Immature natural killer cell (primary cell): Measurements from ENCODE around the gene PSMD8. TPM values are rescaled to one million over a fixed set of nuclear protein-coding genes. Genes with fewer than 3 reads are reported as not detected.
"Not testable (repeated sequence)": the region's sequence is repeated elsewhere in the genome, so short reads cannot be mapped to it uniquely, and the experiment has no call there.

Source experiments
- DNase-seq, 3 donors: peaks; one replicate each; pipeline ENCODE4 v3.0.0; 2022; ENCODE audit warnings: mixed read lengths in 1 of 3
- H3K27ac Mint-ChIP-seq, 6 donors: one replicate each; pipeline ENCODE4 v1.8.0; 2020; ENCODE audit warnings: mixed read lengths in 6 of 6, mild to moderate bottlenecking in 5 of 6, inconsistent platforms in 4 of 6, moderate library complexity in 3 of 6
- H3K27me3 Mint-ChIP-seq, 3 donors: one replicate each; pipeline ENCODE4 v1.8.0; 2020 to 2021; ENCODE audit warnings: low read depth in 3 of 3, mild to moderate bottlenecking in 3 of 3, mixed read lengths in 3 of 3, moderate library complexity in 3 of 3, inconsistent platforms in 1 of 3
- H3K36me3 Mint-ChIP-seq, 3 donors: one replicate each; pipeline ENCODE4 v1.8.0; 2020; ENCODE audit warnings: mixed read lengths in 3 of 3, inconsistent platforms in 2 of 3, mild to moderate bottlenecking in 2 of 3
- H3K4me1 Mint-ChIP-seq, 2 donors: one replicate each; pipeline ENCODE4 v1.8.0; 2020; ENCODE audit warnings: inconsistent platforms in 2 of 2, mild to moderate bottlenecking in 2 of 2, mixed read lengths in 2 of 2, moderate library complexity in 1 of 2
- H3K4me3 Mint-ChIP-seq, 5 donors: one replicate each; pipeline ENCODE4 v1.8.0; 2020; ENCODE audit warnings: mild to moderate bottlenecking in 5 of 5, mixed read lengths in 5 of 5, inconsistent platforms in 3 of 5, moderate library complexity in 3 of 5
- H3K9me3 Mint-ChIP-seq, 6 donors: one replicate each; pipeline ENCODE4 v1.8.0; 2020; ENCODE audit warnings: mild to moderate bottlenecking in 6 of 6, mixed read lengths in 6 of 6, inconsistent platforms in 4 of 6, moderate library complexity in 3 of 6
- polyA plus RNA-seq, 3 donors: library from polyadenylated mRNA; unstranded; fragments of 300-500 nt; fragmentation: Illumina TruSeq; gene quantifications; one replicate each; pipeline ENCODE4 v1.2.3, GENCODE V29; 2021

Gene PSMD8
- polyA plus RNA-seq = 100 to 1,000 TPM; 210 to 298 (median 236) TPM

GRCh38 chr19:38374332-38375097 is at the start of gene PSMD8:
TSS of gene PSMD8 (plus strand) at chr19:38374571. CDS start at chr19:38374602, 31 bp downstream.
- H3K27ac Mint-ChIP-seq = peak within 1 kb of the TSS; percentile 91 to 99 (median 98)
- peaks cover 3 to 14% (median 8%) of the 10 kb centered on the region in 3 donors for H3K36me3 Mint-ChIP-seq
- peak within 1 kb of the TSS; percentile 97 to 100 (median 98) for H3K4me3 Mint-ChIP-seq
- peaks cover 2 to 11% (median 3%) of the 10 kb centered on the region in 3 donors for H3K27me3 Mint-ChIP-seq
- no peaks in the 10 kb centered on the region for H3K9me3 Mint-ChIP-seq
- DNase-seq = peak; percentile 98 to 99 (median 99)
- H3K4me1 Mint-ChIP-seq = peaks cover 30% of the 10 kb centered on the region in 2 donors

- Mint-ChIP-seq H3K4me3 (no peak overlapping the region), H3K27ac (no peak overlapping the region), H3K27me3 (peaks cover 0 to 4% (median 2%) of the 10 kb centered on the region in 3 donors), H3K9me3 (no peaks in the 10 kb centered on the region), H3K36me3 (peaks cover 5 to 9% (median 8%) of the 10 kb centered on the region in 3 donors), H3K4me1 (no peaks in the 10 kb centered on the region)
- DNase-seq = no peak
These were observed 47.8 kb upstream of the PSMD8 start for GRCh38 chr19:38326591-38326990.

- no peak overlapping the region for H3K4me3 Mint-ChIP-seq
- H3K9me3 Mint-ChIP-seq = no peaks in the 10 kb centered on the region
- peaks cover 0 to 3% (median 2%) of the 10 kb centered on the region in 3 donors for H3K27me3 Mint-ChIP-seq
- no peaks in the 10 kb centered on the region for H3K4me1 Mint-ChIP-seq
- peaks cover 5 to 9% (median 8%) of the 10 kb centered on the region in 3 donors for H3K36me3 Mint-ChIP-seq
- DNase-seq = no peak
- no peak overlapping the region for H3K27ac Mint-ChIP-seq
These were observed 44.7 kb upstream of the PSMD8 start for GRCh38 chr19:38329651-38330050.

GRCh38 chr19:38331728-38332127 is 42.6 kb upstream of the PSMD8 start:
- Mint-ChIP-seq H3K36me3 (peaks cover 4 to 5% (median 5%) of the 10 kb centered on the region in 3 donors), H3K27ac (no peak overlapping the region), H3K4me3 (no peak overlapping the region), H3K27me3 (peaks cover 0 to 5% (median 4%) of the 10 kb centered on the region in 3 donors), H3K4me1 (peaks cover 2 to 3% of the 10 kb centered on the region in 2 donors), H3K9me3 (no peaks in the 10 kb centered on the region)
- no peak for DNase-seq

GRCh38 chr19:38333245-38333644 is 41.1 kb upstream of the PSMD8 start:
- Mint-ChIP-seq H3K27me3 (peaks cover 0 to 5% (median 5%) of the 10 kb centered on the region in 3 donors), H3K36me3 (peaks cover 0 to 3% (median 0%) of the 10 kb centered on the region in 3 donors), H3K27ac (no peak overlapping the region), H3K4me1 (peaks cover 9% of the 10 kb centered on the region in 2 donors), H3K4me3 (no peak overlapping the region), H3K9me3 (no peaks in the 10 kb centered on the region)
- no peak for DNase-seq

- DNase-seq = peak; percentile 88 to 90 (median 90)
- Mint-ChIP-seq H3K36me3 (peaks cover 0 to 3% (median 0%) of the 10 kb centered on the region in 3 donors), H3K27me3 (peaks cover 2 to 5% (median 3%) of the 10 kb centered on the region in 3 donors), H3K4me1 (peaks cover 15 to 16% of the 10 kb centered on the region in 2 donors), H3K4me3 (peak overlapping the region; percentile 90 to 97 (median 96)), H3K27ac (peak overlapping the region; percentile 95 to 99 (median 98)), H3K9me3 (no peaks in the 10 kb centered on the region)
These were observed 38.3 kb upstream of the PSMD8 start for GRCh38 chr19:38335949-38336637.

GRCh38 chr19:38336638-38337359 is 37.6 kb upstream of the PSMD8 start:
- H3K4me1 Mint-ChIP-seq = peaks cover 15 to 19% of the 10 kb centered on the region in 2 donors
- H3K9me3 Mint-ChIP-seq = no peaks in the 10 kb centered on the region
- peak overlapping the region; percentile 95 to 99 (median 98) for H3K27ac Mint-ChIP-seq
- H3K36me3 Mint-ChIP-seq = peaks cover 0 to 3% (median 0%) of the 10 kb centered on the region in 3 donors
- H3K27me3 Mint-ChIP-seq = peaks cover 2 to 5% (median 3%) of the 10 kb centered on the region in 3 donors
- peak overlapping the region; percentile 90 to 97 (median 96) for H3K4me3 Mint-ChIP-seq
- peak; percentile 94 to 96 (median 96) for DNase-seq

GRCh38 chr19:38337360-38337653 is 37.1 kb upstream of the PSMD8 start:
- Mint-ChIP-seq H3K27me3 (peaks cover 2 to 5% (median 2%) of the 10 kb centered on the region in 3 donors), H3K4me3 (peak overlapping the region; percentile 90 to 97 (median 96)), H3K36me3 (peaks cover 0 to 3% (median 0%) of the 10 kb centered on the region in 3 donors), H3K9me3 (no peaks in the 10 kb centered on the region), H3K4me1 (peaks cover 15 to 19% of the 10 kb centered on the region in 2 donors), H3K27ac (peak overlapping the region in 4 of 6 donors; percentile 96 to 99 (median 98))
- DNase-seq = no peak

GRCh38 chr19:38339011-38339410 is 35.4 kb upstream of the PSMD8 start:
- not testable (repeated sequence) for H3K9me3 Mint-ChIP-seq

GRCh38 chr19:38340927-38341326 is 33.4 kb upstream of the PSMD8 start:
- peak overlapping the region in 1 of 6 donors; percentile 18 for H3K27ac Mint-ChIP-seq

More at GRCh38 chr19:38339011-38339410, 35.4 kb upstream of the PSMD8 start:
- not testable (repeated sequence) for H3K36me3 Mint-ChIP-seq, DNase-seq, H3K27me3 Mint-ChIP-seq
- H3K4me1 Mint-ChIP-seq = peaks cover 15 to 19% of the 10 kb centered on the region in 2 donors
- peak overlapping the region in 1 of 5 donors; percentile 46 for H3K4me3 Mint-ChIP-seq
- peak overlapping the region in 1 of 6 donors; percentile 15 for H3K27ac Mint-ChIP-seq

GRCh38 chr19:38346837-38347236 is 27.5 kb upstream of the PSMD8 start:
- Mint-ChIP-seq H3K27me3 (no peaks in the 10 kb centered on the region), H3K9me3 (no peaks in the 10 kb centered on the region), H3K4me1 (no peaks in the 10 kb centered on the region), H3K27ac (no peak overlapping the region), H3K36me3 (peaks cover 0 to 7% (median 0%) of the 10 kb centered on the region in 3 donors), H3K4me3 (no peak overlapping the region)
- DNase-seq = no peak

More at GRCh38 chr19:38340927-38341326, 33.4 kb upstream of the PSMD8 start:
- no peaks in the 10 kb centered on the region for H3K9me3 Mint-ChIP-seq
- H3K27me3 Mint-ChIP-seq = peaks cover 0 to 2% (median 2%) of the 10 kb centered on the region in 3 donors
- no peak for DNase-seq
- peaks cover 0 to 5% (median 0%) of the 10 kb centered on the region in 3 donors for H3K36me3 Mint-ChIP-seq
- no peak overlapping the region for H3K4me3 Mint-ChIP-seq
- peaks cover 15 to 17% of the 10 kb centered on the region in 2 donors for H3K4me1 Mint-ChIP-seq

- Mint-ChIP-seq H3K27me3 (peaks cover 0 to 3% (median 0%) of the 10 kb centered on the region in 3 donors), H3K4me3 (no peak overlapping the region), H3K9me3 (no peaks in the 10 kb centered on the region), H3K4me1 (no peaks in the 10 kb centered on the region), H3K27ac (no peak overlapping the region), H3K36me3 (peaks cover 0 to 5% (median 0%) of the 10 kb centered on the region in 3 donors)
- no peak for DNase-seq
These were observed 23.5 kb upstream of the PSMD8 start for GRCh38 chr19:38350883-38351282.

- Mint-ChIP-seq H3K4me3 (no peak overlapping the region), H3K4me1 (no peaks in the 10 kb centered on the region), H3K36me3 (no peaks in the 10 kb centered on the region), H3K27ac (no peak overlapping the region), H3K27me3 (peaks cover 0 to 3% (median 0%) of the 10 kb centered on the region in 3 donors), H3K9me3 (no peaks in the 10 kb centered on the region)
- DNase-seq = no peak
These were observed 22.4 kb upstream of the PSMD8 start for GRCh38 chr19:38351865-38352395.
